ENCODE data around the gene MATN3. TPM values are rescaled to one million over a fixed set of nuclear protein-coding genes. Genes with fewer than 3 reads are reported as not detected.

The MATN3 gene
- total RNA-seq, 1 experiment from 2014 or later = 18.1 TPM

GRCh38 chr2:20033322-20033721 is 20.9 kb upstream of the MATN3 start:
- Histone ChIP-seq H3K4me1 (no peaks in the 10 kb centered on the region), H3K9me3 (no peaks in the 10 kb centered on the region), H3K4me3 (ENCODE audit: low read depth, low read length) (no peak overlapping the region), H3K36me3 (ENCODE audit: control insufficient read depth, insufficient read depth, low read length) (peaks cover 2% of the 10 kb centered on the region; the same call in 1 of the 2 replicates), H3K27me3 (replicated peaks; ENCODE audit: control insufficient read depth, insufficient read depth, low read length) (no peaks in the 10 kb centered on the region)
- no peaks in the 10 kb centered on the region for H3K27me3 Mint-ChIP-seq (ENCODE audit: insufficient read depth, unreplicated experiment)
- ChIA-PET CTCF (no interaction called here), POLR2A (no interaction called here)
- H3K4me1 Mint-ChIP-seq (ENCODE audit: low read depth, unreplicated experiment) = no peaks in the 10 kb centered on the region
- H3K4me3 Mint-ChIP-seq (ENCODE audit: unreplicated experiment) = no peak overlapping the region
- no peak for DNase-seq
- H3K9me3 Mint-ChIP-seq (ENCODE audit: unreplicated experiment) = no peaks in the 10 kb centered on the region
- intact Hi-C loops (cut with micrococcal nuclease; ENCODE audit: unreplicated experiment) = no loop called here
- BruUV-seq (replicated peaks) = no TSS peak
- no peak overlapping the region for H3K27ac Mint-ChIP-seq (ENCODE audit: unreplicated experiment)
- TF ChIP-seq, protein P1, sequence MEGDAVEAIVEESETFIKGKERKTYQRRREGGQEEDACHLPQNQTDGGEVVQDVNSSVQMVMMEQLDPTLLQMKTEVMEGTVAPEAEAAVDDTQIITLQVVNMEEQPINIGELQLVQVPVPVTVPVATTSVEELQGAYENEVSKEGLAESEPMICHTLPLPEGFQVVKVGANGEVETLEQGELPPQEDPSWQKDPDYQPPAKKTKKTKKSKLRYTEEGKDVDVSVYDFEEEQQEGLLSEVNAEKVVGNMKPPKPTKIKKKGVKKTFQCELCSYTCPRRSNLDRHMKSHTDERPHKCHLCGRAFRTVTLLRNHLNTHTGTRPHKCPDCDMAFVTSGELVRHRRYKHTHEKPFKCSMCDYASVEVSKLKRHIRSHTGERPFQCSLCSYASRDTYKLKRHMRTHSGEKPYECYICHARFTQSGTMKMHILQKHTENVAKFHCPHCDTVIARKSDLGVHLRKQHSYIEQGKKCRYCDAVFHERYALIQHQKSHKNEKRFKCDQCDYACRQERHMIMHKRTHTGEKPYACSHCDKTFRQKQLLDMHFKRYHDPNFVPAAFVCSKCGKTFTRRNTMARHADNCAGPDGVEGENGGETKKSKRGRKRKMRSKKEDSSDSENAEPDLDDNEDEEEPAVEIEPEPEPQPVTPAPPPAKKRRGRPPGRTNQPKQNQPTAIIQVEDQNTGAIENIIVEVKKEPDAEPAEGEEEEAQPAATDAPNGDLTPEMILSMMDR (IDR thresholded peaks at IDR 0.05; ENCODE audit: insufficient read depth in 1 of 2, low read depth in 1 of 2, low read length in 1 of 2, severe bottlenecking in 1 of 2, unreplicated experiment in 1 of 2) = no peak
- peaks cover 87% of the 10 kb centered on the region for H3K36me3 Mint-ChIP-seq (ENCODE audit: insufficient read depth, unreplicated experiment)

GRCh38 chr2:20030224-20030623 is 17.8 kb upstream of the MATN3 start:
- H3K4me1 ChIP-seq = peaks cover 6% of the 10 kb centered on the region; the same call in 1 of the 2 replicates
- POLR2A ChIA-PET = no interaction called here
- no peak for DNase-seq
- H3K4me3 Mint-ChIP-seq (ENCODE audit: unreplicated experiment) = no peak overlapping the region
- peaks cover 9% of the 10 kb centered on the region for H3K4me1 Mint-ChIP-seq (ENCODE audit: low read depth, unreplicated experiment)
- peaks cover 64% of the 10 kb centered on the region for H3K36me3 Mint-ChIP-seq (ENCODE audit: insufficient read depth, unreplicated experiment)
- H3K27me3 ChIP-seq (replicated peaks; ENCODE audit: control insufficient read depth, insufficient read depth, low read length) = no peaks in the 10 kb centered on the region
- intact Hi-C loops (cut with micrococcal nuclease; ENCODE audit: unreplicated experiment) = no loop called here
- H3K27me3 Mint-ChIP-seq (ENCODE audit: insufficient read depth, unreplicated experiment) = no peaks in the 10 kb centered on the region
- CTCF ChIA-PET = interaction anchor here (1.3 kb wide), 1 partner anchor 14 kb away, joined by 3 read pairs; no protein-coding TSS in a partner anchor
- TF ChIP-seq, protein P1 (IDR thresholded peaks at IDR 0.05; ENCODE audit: insufficient read depth in 1 of 2, low read depth in 1 of 2, low read length in 1 of 2, severe bottlenecking in 1 of 2, unreplicated experiment in 1 of 2) = no peak
- H3K27ac Mint-ChIP-seq (ENCODE audit: unreplicated experiment) = no peak overlapping the region
- H3K4me3 ChIP-seq (ENCODE audit: low read depth, low read length) = no peak overlapping the region
- no TSS peak for BruUV-seq (replicated peaks)
- H3K9me3 Mint-ChIP-seq (ENCODE audit: unreplicated experiment) = no peaks in the 10 kb centered on the region
- H3K9me3 ChIP-seq = no peaks in the 10 kb centered on the region
- peaks cover 2% of the 10 kb centered on the region; the same call in 1 of the 2 replicates for H3K36me3 ChIP-seq (ENCODE audit: control insufficient read depth, insufficient read depth, low read length)

- peaks cover 4% of the 10 kb centered on the region for H3K9me3 Mint-ChIP-seq (ENCODE audit: unreplicated experiment)
- H3K4me1 Mint-ChIP-seq (ENCODE audit: low read depth, unreplicated experiment) = peaks cover 9% of the 10 kb centered on the region
- BruUV-seq (replicated peaks) = no TSS peak
- TF ChIP-seq, protein P1 (IDR thresholded peaks at IDR 0.05; ENCODE audit: insufficient read depth in 1 of 2, low read depth in 1 of 2, low read length in 1 of 2, severe bottlenecking in 1 of 2, unreplicated experiment in 1 of 2) = no peak
- no peak overlapping the region for H3K4me3 Mint-ChIP-seq (ENCODE audit: unreplicated experiment)
- Histone ChIP-seq H3K36me3 (ENCODE audit: control insufficient read depth, insufficient read depth, low read length) (no peaks in the 10 kb centered on the region; the same call in 1 of the 2 replicates), H3K4me3 (ENCODE audit: low read depth, low read length) (no peak overlapping the region), H3K4me1 (peaks cover 6% of the 10 kb centered on the region; the same call in 1 of the 2 replicates), H3K9me3 (no peaks in the 10 kb centered on the region), H3K27me3 (replicated peaks; ENCODE audit: control insufficient read depth, insufficient read depth, low read length) (no peaks in the 10 kb centered on the region)
- CTCF ChIA-PET = interaction anchor here (1.4 kb wide), 1 partner anchor 66 kb away, joined by 4 read pairs; no protein-coding TSS in a partner anchor
- intact Hi-C loops (cut with micrococcal nuclease; ENCODE audit: unreplicated experiment) = loop anchor here (1.0 kb wide), 1 partner anchor 23 kb away; the partner anchor contains the start of gene LAPTM4A
- H3K27me3 Mint-ChIP-seq (ENCODE audit: insufficient read depth, unreplicated experiment) = no peaks in the 10 kb centered on the region
- no peak for DNase-seq
- no peak overlapping the region for H3K27ac Mint-ChIP-seq (ENCODE audit: unreplicated experiment)
- POLR2A ChIA-PET = no interaction called here
- peaks cover 43% of the 10 kb centered on the region for H3K36me3 Mint-ChIP-seq (ENCODE audit: insufficient read depth, unreplicated experiment)
Measured at GRCh38 chr2:20027705-20028434, 15.4 kb upstream of the MATN3 start.
